Panc1 (cell line): ENCODE data around the gene LPGAT1. TPM values are rescaled to one million over a fixed set of nuclear protein-coding genes. Genes with fewer than 3 reads are reported as not detected.

Experiments
- ATAC-seq: fragments of 200-7000 bp; cut with Tn5 transposase; 2 replicates; pipeline ENCODE4 v1.9.1; 2020; ENCODE audit warnings: mild to moderate bottlenecking, moderate library complexity
- BruUV-seq: library from RNA; stranded (reverse); fragments of 400-500 nt; replicated peaks from 2 replicates; lab custom pipeline; 2021; lab: Mats Ljungman, UMichigan
- CTCF ChIA-PET: fragments of 300-600 bp; sonication (Branson Sonifier 250); formaldehyde crosslinking; loops from one replicate; lab custom pipeline; 2022; ENCODE audit warnings: antibody characterized with exemption; lab: Charles Lee
- POLR2A ChIA-PET: fragments of 300-600 bp; sonication (Branson Sonifier 250); formaldehyde crosslinking; loops from one replicate; lab custom pipeline; 2022; ENCODE audit warnings: antibody characterized with exemption; lab: Charles Lee
- DNase-seq: peaks from one replicate; pipeline ENCODE4 v3.0.0-alpha.2; 2010; ENCODE audit warnings: low read depth, low spot score
- H3K27ac ChIP-seq: 2 replicates; pipeline ENCODE4 v1.5.1; 2011; ENCODE audit warnings: mild to moderate bottlenecking, low read length, inconsistent platforms
- H3K27me3 ChIP-seq: fragments of 200-500 bp; sonication (Bioruptor generic); 2 replicates; pipeline ENCODE4 v1.6.0; 2014; ENCODE audit warnings: low read length, inconsistent platforms; ENCODE audit not compliant: control insufficient read depth, insufficient read depth
- H3K36me3 ChIP-seq: fragments of 200-500 bp; sonication (Bioruptor generic); 2 replicates; pipeline ENCODE4 v1.5.1; 2014; ENCODE audit warnings: inconsistent platforms, mild to moderate bottlenecking, low read length, moderate library complexity; ENCODE audit not compliant: control insufficient read depth, insufficient read depth
- H3K4me1 ChIP-seq: 2 replicates; pipeline ENCODE4 v1.5.1; 2011; ENCODE audit warnings: inconsistent platforms, mild to moderate bottlenecking, low read length, moderate library complexity; ENCODE audit not compliant: control insufficient read depth, insufficient read depth
- H3K4me3 ChIP-seq, 2 experiments: 2 replicates each; pipeline ENCODE4 v1.5.1; 2011 to 2012; ENCODE audit warnings: low read depth in 2 of 2, low read length in 2 of 2, mild to moderate bottlenecking in 2 of 2, inconsistent platforms in 1 of 2, moderate library complexity in 1 of 2
- H3K9me3 ChIP-seq: fragments of 200-500 bp; sonication (Bioruptor generic); 2 replicates; pipeline ENCODE4 v1.5.1; 2014; ENCODE audit warnings: low read depth, mild to moderate bottlenecking, inconsistent platforms, low read length, moderate library complexity; ENCODE audit not compliant: control insufficient read depth, insufficient read depth
- CTCF ChIP-seq: fragments of 450-650 bp; IDR thresholded peaks from 2 replicates; pipeline ENCODE4 v1.5.1; 2017; ENCODE audit warnings: mild to moderate bottlenecking
- POLR2AphosphoS5 ChIP-seq: IDR thresholded peaks from 2 replicates; pipeline ENCODE4 v1.6.1; 2012; ENCODE audit warnings: mild to moderate bottlenecking, low read depth, low read length, moderate library complexity
- REST ChIP-seq, 2 experiments: IDR thresholded peaks; 2 replicates each; pipeline ENCODE4 v1.6.1; 2011 to 2012; ENCODE audit warnings: low read depth in 2 of 2, control low read depth in 1 of 2, low read length in 1 of 2, mild to moderate bottlenecking in 1 of 2, moderate library complexity in 1 of 2; ENCODE audit not compliant: insufficient read depth in 1 of 2
- SIN3A ChIP-seq: IDR thresholded peaks from 2 replicates; pipeline ENCODE4 v1.6.1; 2012; ENCODE audit warnings: low read depth, mild to moderate bottlenecking, low read length, moderate library complexity, borderline replicate concordance; ENCODE audit not compliant: insufficient read depth
- TCF7L2 ChIP-seq: IDR thresholded peaks from 2 replicates; pipeline ENCODE4 v1.6.1; 2011; ENCODE audit warnings: mild to moderate bottlenecking, low read depth, low read length, inconsistent platforms
- in situ Hi-C: cut with HindIII; loops from 2 replicates; pipeline ENCODE4 v1.10.0; 2016; ENCODE audit warnings: low sequenced_read_pairs, low pct_unique_long_range_greater_than_20kb
- intact Hi-C: fragments of 100-400 bp; cut with micrococcal nuclease; formaldehyde crosslinking; loops from one replicate; pipeline ENCODE4 v1.10.0; 2022; ENCODE audit not compliant: unreplicated experiment
- total RNA-seq: library from RNA; stranded (reverse); gene quantifications from one replicate; pipeline ENCODE4 v1.2.1, GENCODE V29; 2021; ENCODE audit not compliant: unreplicated experiment

Gene LPGAT1
- total RNA-seq, 1 experiment from 2014 or later: 85.4 TPM

GRCh38 chr1:211756471-211757020 lies 74.0 kb downstream of the LPGAT1 start:
- no peaks in the 10 kb centered on the region for H3K9me3 ChIP-seq
- no peak for TF ChIP-seq REST (IDR thresholded peaks at IDR 0.05; ENCODE audit: insufficient read depth in 1 of 2, low read depth in 2 of 2, low read length in 1 of 2)
- H3K4me3 ChIP-seq: no peak overlapping the region
- no TSS peak for BruUV-seq
- no peak for DNase-seq
- in situ Hi-C loops: no loop called here
- intact Hi-C loops: no loop called here
- H3K36me3 ChIP-seq: no peaks in the 10 kb centered on the region; the same call in 1 of the 2 replicates
- ATAC-seq: no peak
- ChIA-PET CTCF (no interaction called here), POLR2A (no interaction called here)
- H3K4me1 ChIP-seq: no peaks in the 10 kb centered on the region; the same call in 1 of the 2 replicates
- no peak overlapping the region for H3K27ac ChIP-seq
- no peaks in the 10 kb centered on the region for H3K27me3 ChIP-seq

GRCh38 chr1:211753649-211754251 lies 76.8 kb downstream of the LPGAT1 start:
- POLR2A ChIA-PET: no interaction called here
- intact Hi-C loops: no loop called here
- no TSS peak for BruUV-seq

More at GRCh38 chr1:211753649-211754251, 76.8 kb downstream of the LPGAT1 start:
- no peak overlapping the region; the same call in 1 of the 2 replicates for H3K27ac ChIP-seq
- in situ Hi-C loops: no loop called here
- H3K9me3 ChIP-seq: no peaks in the 10 kb centered on the region
- DNase-seq (no peak), ATAC-seq (no peak)
- H3K4me3 ChIP-seq: no peak overlapping the region
- TF ChIP-seq POLR2AphosphoS5 (no peak), SIN3A (no peak), TCF7L2 (no peak), CTCF (no peak), REST (IDR thresholded peaks at IDR 0.05; ENCODE audit: insufficient read depth in 1 of 2, low read depth in 2 of 2, low read length in 1 of 2) (no peak)
- H3K27me3 ChIP-seq: no peaks in the 10 kb centered on the region
- peaks cover 7% of the 10 kb centered on the region for H3K36me3 ChIP-seq
- H3K4me1 ChIP-seq: no peaks in the 10 kb centered on the region
- CTCF ChIA-PET: no interaction called here
